NK-92 (cell line): Measurements from ENCODE around the gene MTCH2.
"Not testable (repeated sequence)": the region's sequence is repeated elsewhere in the genome, so short reads cannot be mapped to it uniquely, and the experiment has no call there.

Source experiments
- DNase-seq: peaks from one replicate; lab custom pipeline; 2025; ENCODE audit not compliant: unreplicated experiment; lab: John Stamatoyannopoulos, UW

The MTCH2 gene

GRCh38 chr11:47642099-47642855 is at the start of gene MTCH2:
Gene MTCH2 (minus strand): TSS chr11:47642559. CDS start chr11:47642465, 94 bp downstream.
- DNase-seq: peak; percentile 79

- DNase-seq: no peak
Measured at GRCh38 chr11:47691979-47692378, 49.6 kb upstream of the MTCH2 start.

- DNase-seq: no peak
Measured at GRCh38 chr11:47689480-47689879, 47.1 kb upstream of the MTCH2 start.

- no peak for DNase-seq
Measured at GRCh38 chr11:47688991-47689390, 46.6 kb upstream of the MTCH2 start.

GRCh38 chr11:47688111-47688510 is 45.8 kb upstream of the MTCH2 start:
- no peak for DNase-seq

GRCh38 chr11:47686704-47687103 is 44.3 kb upstream of the MTCH2 start:
- DNase-seq: not testable (repeated sequence)

- no peak for DNase-seq
Measured at GRCh38 chr11:47686151-47686550, 43.8 kb upstream of the MTCH2 start.

- no peak for DNase-seq
Measured at GRCh38 chr11:47675851-47676250, 33.5 kb upstream of the MTCH2 start.

GRCh38 chr11:47672283-47672730 is 29.9 kb upstream of the MTCH2 start:
- no peak for DNase-seq

- DNase-seq: no peak
Measured at GRCh38 chr11:47669856-47670255, 27.5 kb upstream of the MTCH2 start.

- no peak for DNase-seq
Measured at GRCh38 chr11:47668665-47669064, 26.3 kb upstream of the MTCH2 start.

- no peak for DNase-seq
Measured at GRCh38 chr11:47667555-47667954, 25.2 kb upstream of the MTCH2 start.

GRCh38 chr11:47667135-47667534 is 24.8 kb upstream of the MTCH2 start:
- DNase-seq: no peak

GRCh38 chr11:47664936-47665335 is 22.6 kb upstream of the MTCH2 start:
- DNase-seq: not testable (repeated sequence)

- DNase-seq: no peak
Measured at GRCh38 chr11:47661245-47661644, 18.9 kb upstream of the MTCH2 start.

- no peak for DNase-seq
Measured at GRCh38 chr11:47659276-47659675, 16.9 kb upstream of the MTCH2 start.

- no peak for DNase-seq
Measured at GRCh38 chr11:47656260-47656885, 14.0 kb upstream of the MTCH2 start.

- DNase-seq: no peak
Measured at GRCh38 chr11:47651818-47652469, 9.6 kb upstream of the MTCH2 start.

GRCh38 chr11:47649276-47649675 is 6.9 kb upstream of the MTCH2 start:
- DNase-seq: no peak

GRCh38 chr11:47646019-47646418 is 3.7 kb upstream of the MTCH2 start:
- DNase-seq: no peak

- DNase-seq: no peak
Measured at GRCh38 chr11:47645500-47645899, 3.1 kb upstream of the MTCH2 start.

GRCh38 chr11:47641600-47642098 is 710 bp downstream of the MTCH2 start:
- no peak for DNase-seq
